Mucosa of gallbladder (tissue), 1 donor: ENCODE measurements around the gene CLEC14A. TPM values are rescaled to one million over a fixed set of nuclear protein-coding genes. Genes with fewer than 3 reads are reported as not detected.
A peak's percentile ranks its signal among the peaks of the same experiment; 100 is the strongest.

Source experiments
- DNase-seq: peaks from one replicate; pipeline ENCODE4 v3.0.0-alpha.2; 2020; ENCODE audit warnings: low spot score
- total RNA-seq: library from RNA; stranded (reverse); gene quantifications from one replicate; pipeline ENCODE4 v1.2.1, GENCODE V29; 2021
- donor health status: DM: no; HTN: no; CAD: no.

Gene CLEC14A
- total RNA-seq: 18.6 TPM

- peak; percentile 26 for DNase-seq
Observed at GRCh38 chr14:38255673-38256532, at the start of gene CLEC14A. CLEC14A (minus strand) TSS chr14:38256093; CDS start chr14:38256022, 71 bp downstream.

- no peak for DNase-seq
Observed at GRCh38 chr14:38302966-38303365, 47.1 kb upstream of the CLEC14A start.

GRCh38 chr14:38302034-38302433 lies 46.1 kb upstream of the CLEC14A start:
- no peak for DNase-seq

DNA sequence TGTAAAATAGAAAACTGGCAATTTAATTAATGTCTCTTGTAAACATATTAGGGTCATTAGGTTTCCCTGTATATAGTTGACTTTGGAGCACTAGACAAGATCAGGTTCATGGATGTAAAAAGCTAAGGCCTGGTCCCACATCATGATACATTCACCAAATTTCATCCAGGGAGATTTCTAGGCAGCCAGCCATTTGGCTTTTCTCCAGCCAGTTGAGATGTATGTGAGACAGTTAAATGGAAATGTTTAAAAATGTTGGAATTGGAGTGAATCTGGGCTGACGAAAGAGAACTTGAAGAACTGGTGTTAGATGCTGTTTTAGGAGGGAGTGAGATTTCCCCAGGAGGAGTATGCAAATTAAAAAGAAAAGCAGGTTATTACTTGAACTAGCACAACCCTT lies 41.8 kb upstream of the CLEC14A start:
- no peak for DNase-seq

GRCh38 chr14:38291681-38292467 lies 36.0 kb upstream of the CLEC14A start:
- DNase-seq: no peak

DNA sequence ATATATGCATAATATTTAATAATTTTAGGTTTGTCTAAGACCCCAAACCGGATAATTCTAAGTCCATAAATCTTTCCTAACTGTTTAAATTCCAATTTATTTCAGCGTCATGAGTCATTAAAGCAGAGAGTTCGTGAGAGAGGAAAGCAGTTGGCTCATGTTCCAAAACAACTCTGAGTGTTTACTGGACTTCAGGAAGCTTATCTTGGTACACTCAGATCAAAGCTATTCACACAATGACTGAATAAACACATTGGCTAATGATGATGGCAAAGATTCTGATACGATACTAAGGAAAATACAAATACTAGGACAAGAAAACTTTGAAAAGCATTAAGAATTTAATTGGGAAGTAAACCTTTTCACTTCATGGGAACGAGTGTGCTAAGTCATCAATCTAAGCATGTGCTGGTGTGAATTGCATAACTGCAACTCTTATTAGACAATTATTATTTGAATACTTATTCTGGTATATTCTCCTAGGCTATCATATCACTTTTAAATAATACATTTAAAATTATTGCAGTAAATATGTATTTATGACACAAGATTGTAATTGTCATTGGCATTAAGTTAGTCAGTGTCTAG lies 34.8 kb upstream of the CLEC14A start:
- no peak for DNase-seq

GRCh38 chr14:38286452-38286851 lies 30.6 kb upstream of the CLEC14A start:
- DNase-seq: no peak

- no peak for DNase-seq
Observed at GRCh38 chr14:38285962-38286361, 30.1 kb upstream of the CLEC14A start.

GRCh38 chr14:38282936-38283335 lies 27.0 kb upstream of the CLEC14A start:
- no peak for DNase-seq

GRCh38 chr14:38280081-38280480 lies 24.2 kb upstream of the CLEC14A start:
- no peak for DNase-seq

DNA sequence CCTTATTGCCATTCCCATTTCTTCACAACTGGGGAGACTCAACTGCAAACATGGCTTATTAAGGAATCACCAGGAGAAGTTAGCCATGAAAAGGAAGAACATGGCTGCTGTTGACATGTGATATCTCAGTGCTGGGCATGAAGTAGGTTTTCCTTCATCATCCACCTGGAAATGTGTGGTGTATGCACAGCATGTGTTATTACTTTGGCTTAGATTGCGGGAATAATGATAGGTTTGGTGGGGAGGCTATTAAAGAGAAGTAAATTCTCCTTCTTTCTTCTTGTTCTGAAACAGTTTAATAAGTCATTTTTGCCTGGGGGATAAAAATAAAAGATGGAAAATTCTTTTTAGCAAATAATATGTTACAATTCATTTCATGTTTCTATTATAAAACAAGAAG lies 23.7 kb upstream of the CLEC14A start:
- DNase-seq: no peak

- DNase-seq: no peak
Observed at GRCh38 chr14:38278035-38278434, 22.1 kb upstream of the CLEC14A start.

DNA sequence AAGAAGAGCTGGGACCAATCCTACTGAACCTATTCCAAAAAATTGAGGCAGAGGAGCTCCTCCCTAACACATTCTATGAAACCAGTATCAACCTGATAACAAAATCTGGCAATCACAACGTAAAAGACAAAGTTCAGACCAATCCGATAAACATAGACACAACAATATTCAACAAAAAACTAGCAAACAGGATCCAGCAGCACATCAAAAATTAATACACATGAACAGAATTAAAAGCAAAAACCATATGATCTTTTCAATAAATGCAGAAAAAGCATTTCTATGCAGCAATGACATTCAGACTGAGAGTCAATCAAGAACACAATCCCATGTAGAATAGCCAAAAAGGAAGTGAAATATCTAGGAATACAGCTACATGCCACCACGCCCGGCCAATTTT lies 7.0 kb upstream of the CLEC14A start:
- DNase-seq: no peak

- no peak for DNase-seq
Observed at GRCh38 chr14:38261620-38262019, 5.7 kb upstream of the CLEC14A start.

DNA sequence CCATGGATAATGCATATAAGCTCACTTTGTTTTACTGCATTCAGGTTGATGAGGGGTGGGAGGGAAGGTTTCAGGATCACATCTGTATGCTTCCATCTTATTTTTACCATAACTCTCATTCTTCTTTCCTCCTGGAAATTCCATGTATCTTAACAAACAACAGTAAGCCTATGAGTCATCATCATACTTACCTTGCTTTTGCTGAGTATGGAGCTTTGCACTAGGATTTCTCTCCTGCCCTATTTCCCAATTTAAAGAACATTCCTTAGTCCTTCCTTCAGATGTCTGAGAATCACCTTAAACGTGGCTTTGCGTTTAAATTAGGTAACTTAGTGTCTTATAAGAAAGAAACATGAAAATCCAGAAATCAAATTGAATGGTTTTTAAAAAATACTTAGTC lies 1.6 kb upstream of the CLEC14A start:
- no peak for DNase-seq

DNA sequence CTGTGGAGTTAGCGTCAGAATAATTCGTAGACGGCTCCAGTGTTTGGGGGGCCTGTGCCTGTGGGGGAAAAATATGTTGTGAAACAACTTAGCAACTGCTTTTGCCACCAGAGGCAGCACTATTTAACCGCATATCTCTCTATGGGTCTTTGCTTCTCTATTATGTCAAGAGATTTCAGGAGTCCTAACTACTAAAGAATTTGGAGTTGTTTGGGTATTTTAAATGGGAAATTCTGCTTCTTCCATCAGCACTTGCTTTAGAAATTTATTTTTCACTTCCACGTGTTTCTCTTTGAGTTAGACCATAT lies 594 bp upstream of the CLEC14A start:
- no peak for DNase-seq

GRCh38 chr14:38255408-38255672 lies 553 bp downstream of the CLEC14A start:
- no peak for DNase-seq

- no peak for DNase-seq
Observed at GRCh38 chr14:38254571-38255407, 1.1 kb downstream of the CLEC14A start.

GRCh38 chr14:38253676-38254075 lies 2.2 kb downstream of the CLEC14A start:
- DNase-seq: no peak

DNA sequence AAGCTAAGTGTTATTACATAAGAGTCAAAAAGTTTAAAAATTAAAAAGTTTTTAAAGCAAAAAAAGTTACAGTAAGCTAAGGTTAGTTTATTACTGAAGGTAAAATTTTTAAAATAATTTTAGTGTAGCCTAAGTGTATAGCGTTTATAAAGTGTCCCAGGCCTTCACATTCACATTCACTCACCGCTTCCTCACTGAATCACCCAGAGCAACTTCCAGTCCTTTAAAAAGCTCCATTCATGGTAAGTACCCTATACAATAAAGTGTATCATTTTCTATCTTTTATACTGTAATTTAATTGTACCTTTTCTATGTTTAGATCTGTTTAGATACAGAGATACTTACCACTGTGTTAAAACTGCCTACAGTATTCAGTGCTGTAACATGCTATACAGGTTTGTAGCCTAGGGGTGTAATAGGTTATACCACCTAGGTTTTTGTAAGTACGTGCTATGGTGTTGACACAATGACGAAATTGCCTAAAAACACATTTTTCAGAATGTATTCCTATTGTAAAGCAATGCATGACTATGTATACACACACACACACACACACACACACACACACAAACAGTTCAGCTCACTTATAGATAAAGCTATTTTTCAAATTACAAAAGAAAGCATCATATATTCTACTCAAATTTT lies 3.7 kb downstream of the CLEC14A start:
- no peak for DNase-seq

DNA sequence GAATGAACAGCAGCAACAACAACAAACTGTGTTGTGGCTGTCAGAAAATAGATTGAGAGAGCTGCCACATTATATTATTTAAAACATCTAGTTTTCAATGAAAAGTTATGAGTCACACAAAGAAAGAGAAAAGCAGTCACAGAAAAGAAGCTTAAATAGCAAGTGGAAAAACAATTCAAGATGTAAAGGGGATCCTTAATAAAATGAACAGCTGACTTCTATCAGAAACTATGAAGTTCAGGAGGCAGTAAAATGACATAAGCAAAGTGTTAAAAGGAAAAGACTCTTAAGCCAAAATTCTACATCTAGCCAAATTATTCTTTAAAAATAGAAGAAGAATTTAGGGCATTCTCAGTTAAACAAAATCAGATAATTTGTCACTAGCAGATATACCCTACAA lies 5.6 kb downstream of the CLEC14A start:
- no peak for DNase-seq
